B cell (primary cell): ENCODE results near the gene DHX38. TPM values are rescaled to one million over a fixed set of nuclear protein-coding genes. Genes with fewer than 3 reads are reported as not detected.

Experiments used
- ATAC-seq: fragments of 200-7000 bp; cut with Tn5 transposase; one replicate; pipeline ENCODE4 v1.10.0; 2021; ENCODE audit warnings: low read depth, mild to moderate bottlenecking, moderate number of reproducible peaks, moderate library complexity
- CTCF ChIA-PET: fragments of 350-600 bp; sonication (Branson Sonifier 250); formaldehyde crosslinking; loops from one replicate; lab custom pipeline; 2021; ENCODE audit warnings: antibody characterized with exemption, inconsistent platforms; lab: Charles Lee
- POLR2A ChIA-PET: fragments of 350-600 bp; sonication (Branson Sonifier 250); formaldehyde crosslinking; loops from one replicate; lab custom pipeline; 2021; ENCODE audit warnings: antibody characterized with exemption; lab: Charles Lee
- DNase-seq: peaks from one replicate; pipeline ENCODE4 v3.0.0; 2013
- H2AFZ ChIP-seq: 2 replicates; pipeline ENCODE4 v1.6.1; 2012; ENCODE audit warnings: mild to moderate bottlenecking, low read depth, low read length; ENCODE audit not compliant: insufficient read depth, poor library complexity, severe bottlenecking
- H3K27ac ChIP-seq, 2 donors: 1 replicate in 1 of 2; 2 replicates in 1 of 2; pipeline ENCODE4 v1.5.1; 2012 to 2013; ENCODE audit warnings: low read length in 2 of 2, mild to moderate bottlenecking in 2 of 2, moderate library complexity in 1 of 2
- H3K27me3 ChIP-seq, 4 experiments: fragments of 200-600 bp in 1 of 4; sonication (generic) in 1 of 4; replicated peaks in 1 of 4; 1 replicate in 2 of 4; 2 replicates in 2 of 4; pipeline versions ENCODE4 v1.6.1 to v1.7.0; 2013 to 2016; ENCODE audit warnings: low read length in 3 of 4, mild to moderate bottlenecking in 2 of 4, mixed read lengths in 1 of 4, moderate library complexity in 1 of 4; ENCODE audit not compliant: insufficient read depth in 4 of 4, control insufficient read depth in 3 of 4; ENCODE audit errors: control extremely low read depth in 1 of 4
- H3K36me3 ChIP-seq, 2 experiments: replicated peaks in 1 of 2; 1 replicate in 1 of 2; 2 replicates in 1 of 2; pipeline versions ENCODE4 v1.6.1 to v1.7.1; 2013; ENCODE audit warnings: low read length in 1 of 2; ENCODE audit not compliant: insufficient read depth in 2 of 2, control insufficient read depth in 1 of 2; ENCODE audit errors: control extremely low read depth in 1 of 2, extremely low read depth in 1 of 2
- H3K4me1 ChIP-seq, 2 donors: fragments of 200-600 bp in 1 of 2; sonication (generic) in 1 of 2; 1 replicate in 1 of 2; 2 replicates in 1 of 2; pipeline versions ENCODE4 v1.5.1 to v1.6.1; 2013 to 2017; ENCODE audit warnings: low read length in 2 of 2; ENCODE audit not compliant: control insufficient read depth in 2 of 2, insufficient read depth in 2 of 2
- H3K4me2 ChIP-seq: replicated peaks from 2 replicates; pipeline ENCODE3; 2012; ENCODE audit warnings: mild to moderate bottlenecking, low read depth, low read length; ENCODE audit not compliant: poor library complexity, severe bottlenecking
- H3K4me3 ChIP-seq, 5 experiments: fragments of 200-600 bp in 1 of 5; sonication (generic) in 1 of 5; 1 replicate in 3 of 5; 2 replicates in 2 of 5; pipeline versions ENCODE4 v1.5.1 to v1.7.0; 2011 to 2016; ENCODE audit warnings: low read length in 4 of 5, mild to moderate bottlenecking in 4 of 5, low read depth in 2 of 5, control low read depth in 1 of 5, moderate library complexity in 1 of 5; ENCODE audit not compliant: insufficient read depth in 1 of 5; ENCODE audit errors: control extremely low read depth in 1 of 5, extremely low read depth in 1 of 5
- H3K79me2 ChIP-seq: fragments of 200-600 bp; sonication (generic); one replicate; pipeline ENCODE4 v1.6.0; 2016; ENCODE audit warnings: low read length; ENCODE audit not compliant: control insufficient read depth, insufficient read depth
- H3K9ac ChIP-seq: fragments of 200-600 bp; sonication (generic); 2 replicates; pipeline ENCODE4 v1.6.1; 2017; ENCODE audit warnings: mild to moderate bottlenecking, low read length, moderate library complexity
- H3K9me3 ChIP-seq, 3 donors: one replicate each; pipeline versions ENCODE4 v1.6.1 to v1.7.1; 2013; ENCODE audit warnings: low read length in 2 of 3; ENCODE audit not compliant: control insufficient read depth in 2 of 3, insufficient read depth in 1 of 3; ENCODE audit errors: control extremely low read depth in 1 of 3
- H4K20me1 ChIP-seq: 2 replicates; pipeline ENCODE4 v1.6.0; 2012; ENCODE audit warnings: mild to moderate bottlenecking, low read length; ENCODE audit not compliant: insufficient read depth, control insufficient read depth, poor library complexity, severe bottlenecking
- H3K27ac Mint-ChIP-seq: one replicate; pipeline ENCODE4 v1.8.0; 2021; ENCODE audit warnings: mixed read lengths
- H3K27me3 Mint-ChIP-seq: one replicate; pipeline ENCODE4 v1.8.0; 2021; ENCODE audit warnings: mixed read lengths
- H3K4me1 Mint-ChIP-seq: one replicate; pipeline ENCODE4 v1.8.0; 2021; ENCODE audit warnings: mixed read lengths
- H3K4me3 Mint-ChIP-seq: one replicate; pipeline ENCODE4 v1.8.0; 2021; ENCODE audit warnings: mixed read lengths
- H3K9me3 Mint-ChIP-seq: one replicate; pipeline ENCODE4 v1.8.0; 2022; ENCODE audit warnings: mixed read lengths; ENCODE audit not compliant: insufficient read depth
- CTCF ChIP-seq: fragments of 200-600 bp; IDR thresholded peaks from one replicate; pipeline ENCODE4 v1.8.0; 2022; ENCODE audit warnings: antibody characterized with exemption, mild to moderate bottlenecking
- EZH2 ChIP-seq: IDR thresholded peaks from 2 replicates; pipeline ENCODE4 v1.6.1; 2012; ENCODE audit warnings: borderline replicate concordance, low read depth, mild to moderate bottlenecking, moderate library complexity, low read length; ENCODE audit not compliant: insufficient read depth, poor library complexity, severe bottlenecking
- WGBS: methylation state at CpG from one replicate; pipeline ENCODE4 v1.1.5; 2013; ENCODE audit warnings: missing lambda C conversion rate; ENCODE audit not compliant: insufficient coverage; 5-methylcytosine and 5-hydroxymethylcytosine counted together
- intact Hi-C: fragments of 100-400 bp; cut with micrococcal nuclease; formaldehyde crosslinking; loops from one replicate; pipeline ENCODE4 v1.10.0; 2022
- polyA plus RNA-seq: library from polyadenylated mRNA; depleted of rRNA; stranded (reverse); fragments of >200 nt; gene quantifications from 2 replicates; pipeline ENCODE4 v1.2.3, GENCODE V29; 2012
- total RNA-seq, 2 donors: library from RNA; stranded (reverse); fragments of 120-200 nt in 1 of 2; gene quantifications; 1 replicate in 1 of 2; 2 replicates in 1 of 2; pipeline versions ENCODE4 v1.2.3 to v1.2.4, GENCODE V29; 2013 to 2022

DHX38 gene
- total and polyA plus RNA-seq, 2 donors (not counting 1 experiment from before 2014, with no cell fraction given): 98.2 to 114 TPM

- ChIA-PET POLR2A (no interaction called here), CTCF (no interaction called here)
- Mint-ChIP-seq H3K4me3 (no peak overlapping the region), H3K4me1 (peaks cover 8% of the 10 kb centered on the region), H3K9me3 (peaks cover 5% of the 10 kb centered on the region), H3K27ac (no peak overlapping the region), H3K27me3 (no peaks in the 10 kb centered on the region)
- no peaks in the 10 kb centered on the region for H3K79me2 ChIP-seq
- no peaks in the 10 kb centered on the region for H4K20me1 ChIP-seq
- ATAC-seq: no peak
- H2AFZ ChIP-seq: no peak overlapping the region
- H3K9me3 ChIP-seq: no peaks in the 10 kb centered on the region
- H3K36me3 ChIP-seq: no peaks in the 10 kb centered on the region
- intact Hi-C loops: no loop called here
- no peak for DNase-seq
- no peak overlapping the region for H3K27ac ChIP-seq
- no peak overlapping the region for H3K9ac ChIP-seq
- TF ChIP-seq EZH2: no peak
- TF ChIP-seq CTCF: no peak
- H3K27me3 ChIP-seq: no peaks in the 10 kb centered on the region
- no peaks in the 10 kb centered on the region for H3K4me1 ChIP-seq
- no peak overlapping the region for H3K4me2 ChIP-seq
- H3K4me3 ChIP-seq: no peak overlapping the region
- WGBS: 70% methylated on average over 2 of the region's 8 CpGs
Observed at GRCh38 chr16:72149676-72150464, 56.2 kb downstream of the DHX38 start.

GRCh38 chr16:72159386-72159785 lies 65.7 kb downstream of the DHX38 start:
- Histone ChIP-seq H3K36me3 (peaks cover 0 to 3% of the 10 kb centered on the region in 2 experiments), H3K4me3 (no peak overlapping the region), H3K4me2 (no peak overlapping the region), H3K27ac (no peak overlapping the region), H3K9me3 (no peaks in the 10 kb centered on the region), H4K20me1 (no peaks in the 10 kb centered on the region), H2AFZ (no peak overlapping the region), H3K9ac (no peak overlapping the region), H3K79me2 (no peaks in the 10 kb centered on the region), H3K27me3 (no peaks in the 10 kb centered on the region), H3K4me1 (no peaks in the 10 kb centered on the region)
- Mint-ChIP-seq H3K9me3 (peaks cover 2% of the 10 kb centered on the region), H3K4me3 (no peak overlapping the region), H3K4me1 (no peaks in the 10 kb centered on the region), H3K27me3 (no peaks in the 10 kb centered on the region), H3K27ac (no peak overlapping the region)
- TF ChIP-seq EZH2 (no peak), CTCF (no peak)
- DNase-seq: no peak
- ATAC-seq: no peak
- ChIA-PET POLR2A (no interaction called here), CTCF (no interaction called here)
- intact Hi-C loops: no loop called here
- 67% methylated on average over 1 of the region's 2 CpGs for WGBS
